CD8-positive, alpha-beta memory T cell (primary cell): ENCODE data around the gene PARP4. TPM values are rescaled to one million over a fixed set of nuclear protein-coding genes. Genes with fewer than 3 reads are reported as not detected.
"Not testable (repeated sequence)": the region's sequence is repeated elsewhere in the genome, so short reads cannot be mapped to it uniquely, and the experiment has no call there.

ENCODE experiments used
- CTCF ChIA-PET: fragments of 350-600 bp; sonication (Branson Sonifier 250); formaldehyde crosslinking; loops from one replicate; lab custom pipeline; 2021; ENCODE audit warnings: antibody characterized with exemption; lab: Charles Lee
- POLR2A ChIA-PET: fragments of 350-600 bp; sonication (Branson Sonifier 250); formaldehyde crosslinking; loops from one replicate; lab custom pipeline; 2021; ENCODE audit warnings: antibody characterized with exemption; lab: Charles Lee
- DNase-seq, 5 donors: peaks; one replicate each; pipeline versions ENCODE4 v3.0.0 to v3.0.0-alpha.2; 2020 to 2022; ENCODE audit warnings: mixed read lengths in 1 of 5
- H3K27ac ChIP-seq: one replicate; pipeline ENCODE4 v1.7.0; 2013; ENCODE audit warnings: low read depth, mild to moderate bottlenecking, low read length, moderate library complexity
- H3K27me3 ChIP-seq: 2 replicates; pipeline ENCODE4 v1.7.0; 2013; ENCODE audit warnings: low read length, mild to moderate bottlenecking; ENCODE audit not compliant: insufficient read depth, poor library complexity, severe bottlenecking
- H3K36me3 ChIP-seq: 2 replicates; pipeline ENCODE4 v1.7.0; 2013; ENCODE audit warnings: mild to moderate bottlenecking, low read length, moderate library complexity; ENCODE audit not compliant: insufficient read depth
- H3K4me1 ChIP-seq: 2 replicates; pipeline ENCODE4 v1.7.0; 2013; ENCODE audit warnings: mild to moderate bottlenecking, low read length, moderate library complexity; ENCODE audit not compliant: insufficient read depth
- H3K4me3 ChIP-seq: 2 replicates; pipeline ENCODE4 v1.7.0; 2013; ENCODE audit warnings: mild to moderate bottlenecking, low read length
- H3K9me3 ChIP-seq: 2 replicates; pipeline ENCODE4 v1.7.0; 2013; ENCODE audit warnings: mild to moderate bottlenecking, low read length
- H3K27ac Mint-ChIP-seq, 8 donors: one replicate each; pipeline ENCODE4 v1.8.0; 2020 to 2021; ENCODE audit warnings: mixed read lengths in 8 of 8, mild to moderate bottlenecking in 6 of 8, inconsistent platforms in 3 of 8, moderate library complexity in 3 of 8
- H3K27me3 Mint-ChIP-seq, 2 donors: one replicate each; pipeline ENCODE4 v1.8.0; 2020 to 2021; ENCODE audit warnings: mixed read lengths in 2 of 2, mild to moderate bottlenecking in 1 of 2, moderate library complexity in 1 of 2
- H3K36me3 Mint-ChIP-seq, 3 donors: one replicate each; pipeline ENCODE4 v1.8.0; 2020 to 2021; ENCODE audit warnings: mixed read lengths in 3 of 3, inconsistent platforms in 1 of 3, mild to moderate bottlenecking in 1 of 3
- H3K4me1 Mint-ChIP-seq, 3 donors: one replicate each; pipeline ENCODE4 v1.8.0; 2020 to 2021; ENCODE audit warnings: mixed read lengths in 3 of 3, inconsistent platforms in 1 of 3, mild to moderate bottlenecking in 1 of 3
- H3K4me3 Mint-ChIP-seq, 7 donors: one replicate each; pipeline ENCODE4 v1.8.0; 2020 to 2021; ENCODE audit warnings: mixed read lengths in 7 of 7, mild to moderate bottlenecking in 6 of 7, moderate library complexity in 4 of 7, inconsistent platforms in 2 of 7
- H3K9me3 Mint-ChIP-seq, 5 donors: one replicate each; pipeline ENCODE4 v1.8.0; 2020 to 2022; ENCODE audit warnings: mixed read lengths in 5 of 5, mild to moderate bottlenecking in 3 of 5, moderate library complexity in 2 of 5, inconsistent platforms in 1 of 5
- polyA plus RNA-seq: library from polyadenylated mRNA; unstranded; fragments of 300-500 nt; fragmentation: Illumina TruSeq; gene quantifications from one replicate; pipeline ENCODE4 v1.2.3, GENCODE V29; 2021
- total RNA-seq, 2 experiments: library from RNA; stranded (reverse); gene quantifications; one replicate each; pipeline ENCODE4 v1.2.3, GENCODE V29; 2021

The PARP4 gene
- total and polyA plus RNA-seq, 3 experiments from 2014 or later = 37.4 to 59.7 (median 38.7) TPM

DNA sequence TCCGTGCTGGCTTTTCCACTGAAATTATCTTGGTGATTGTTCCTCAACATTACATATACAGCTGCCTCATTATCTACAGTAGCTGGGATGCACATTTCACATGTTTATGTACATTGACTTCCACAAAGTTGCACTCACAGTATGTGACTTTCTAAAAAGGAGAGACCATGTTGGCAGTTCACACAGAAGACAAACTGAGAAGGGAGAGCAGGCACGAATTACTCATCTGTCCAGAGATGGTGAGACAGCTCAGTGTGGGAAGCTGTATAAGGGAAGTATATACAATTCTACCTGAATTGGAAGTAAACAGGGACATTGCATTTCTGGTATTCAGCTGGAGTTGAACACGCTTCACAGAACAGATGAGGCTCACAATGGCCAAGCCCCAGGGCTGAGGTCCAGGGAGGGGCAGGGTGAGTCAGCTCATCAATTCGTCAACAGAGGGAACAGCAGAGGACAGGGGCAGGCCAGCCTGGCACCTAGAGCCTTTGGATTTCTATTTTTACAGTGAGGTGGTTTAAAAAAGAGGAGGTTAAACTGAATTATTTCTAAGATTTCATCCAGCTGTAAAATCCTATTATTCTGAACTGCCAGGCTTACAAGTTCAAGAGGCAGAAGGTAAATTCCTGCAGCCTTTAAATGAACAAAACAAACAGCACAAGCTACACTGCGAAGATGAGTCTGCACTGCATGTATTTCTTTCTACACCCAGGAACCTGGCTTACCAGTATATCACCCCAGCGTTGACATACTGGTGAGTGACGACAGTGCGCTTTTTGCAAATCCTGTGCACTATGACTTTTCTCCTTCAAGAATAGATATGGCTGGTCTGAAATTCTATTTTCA, 9.8 kb downstream of the PARP4 start:
- Mint-ChIP-seq H3K9me3 (no peaks in the 10 kb centered on the region), H3K27ac (peak overlapping the region in 7 of 8 donors; percentile 5 to 77 (median 49)), H3K4me1 (peaks cover 26 to 36% (median 30%) of the 10 kb centered on the region in 3 donors), H3K36me3 (peaks cover 4 to 64% (median 21%) of the 10 kb centered on the region in 3 donors), H3K4me3 (no peak overlapping the region), H3K27me3 (no peaks in the 10 kb centered on the region)
- DNase-seq = no peak
- no peak overlapping the region for H3K27ac ChIP-seq
- no peaks in the 10 kb centered on the region for H3K4me1 ChIP-seq
- POLR2A ChIA-PET = interaction anchor here (0.5 kb wide), 1 partner anchor 566 kb away, joined by 4 read pairs; no protein-coding TSS in a partner anchor
- H3K9me3 ChIP-seq = no peaks in the 10 kb centered on the region
- CTCF ChIA-PET = no interaction called here
- H3K27me3 ChIP-seq = no peaks in the 10 kb centered on the region
- peaks cover 4% of the 10 kb centered on the region for H3K36me3 ChIP-seq
- no peak overlapping the region for H3K4me3 ChIP-seq

DNA sequence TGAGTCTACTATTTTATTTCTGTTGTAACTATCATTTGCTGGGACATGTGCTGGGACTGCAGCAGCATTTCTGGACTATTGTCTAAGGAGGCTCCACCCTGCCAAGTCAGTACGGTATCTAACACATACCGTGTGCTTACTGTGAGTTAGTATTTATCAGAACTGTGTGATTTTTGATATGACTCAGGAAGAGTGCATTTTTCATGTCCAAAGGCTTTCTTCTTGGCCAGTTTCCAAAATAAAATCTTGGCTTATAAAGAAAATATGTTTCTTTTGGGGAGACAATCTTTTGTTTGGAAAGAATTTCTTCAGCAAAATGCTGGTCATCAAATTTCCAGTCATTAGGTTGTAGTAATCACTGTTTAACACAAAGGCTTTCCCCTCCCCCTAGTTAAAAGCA, 11.6 kb downstream of the PARP4 start:
- Mint-ChIP-seq H3K9me3 (no peaks in the 10 kb centered on the region), H3K36me3 (peaks cover 0 to 70% (median 26%) of the 10 kb centered on the region in 3 donors), H3K27me3 (no peaks in the 10 kb centered on the region), H3K4me3 (no peak overlapping the region), H3K4me1 (peaks cover 20 to 30% (median 24%) of the 10 kb centered on the region in 3 donors), H3K27ac (peak overlapping the region in 4 of 8 donors; percentile 54 to 79 (median 66))
- Histone ChIP-seq H3K9me3 (no peaks in the 10 kb centered on the region), H3K36me3 (peaks cover 12% of the 10 kb centered on the region), H3K27me3 (no peaks in the 10 kb centered on the region), H3K4me3 (no peak overlapping the region), H3K4me1 (no peaks in the 10 kb centered on the region), H3K27ac (no peak overlapping the region)
- DNase-seq = no peak
- POLR2A ChIA-PET = no interaction called here
- CTCF ChIA-PET = no interaction called here

DNA sequence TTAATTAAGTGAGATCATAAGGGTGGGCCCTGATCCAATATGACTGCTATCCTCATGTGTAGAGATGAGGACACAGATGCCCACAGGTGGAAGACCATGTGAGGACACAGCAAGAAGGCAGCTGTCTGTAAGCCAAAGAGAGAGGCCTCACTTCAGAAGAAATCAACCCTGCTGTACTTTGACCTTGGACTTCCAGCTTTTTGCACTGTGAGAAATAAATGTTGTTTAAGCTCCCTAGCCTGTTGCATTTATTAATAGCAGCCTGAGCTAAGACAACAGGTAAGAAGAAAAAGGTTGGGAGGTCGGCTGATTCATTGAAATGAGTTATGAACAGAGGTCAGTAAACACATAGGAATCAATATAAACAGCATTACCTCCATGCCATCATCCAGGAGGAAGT, 14.8 kb downstream of the PARP4 start:
- Mint-ChIP-seq H3K4me1 (peaks cover 12 to 14% (median 12%) of the 10 kb centered on the region in 3 donors), H3K4me3 (no peak overlapping the region), H3K36me3 (peaks cover 10 to 81% (median 34%) of the 10 kb centered on the region in 3 donors), H3K27me3 (no peaks in the 10 kb centered on the region), H3K27ac (no peak overlapping the region), H3K9me3 (no peaks in the 10 kb centered on the region)
- no peaks in the 10 kb centered on the region for H3K4me1 ChIP-seq
- no peaks in the 10 kb centered on the region for H3K9me3 ChIP-seq
- CTCF ChIA-PET = no interaction called here
- POLR2A ChIA-PET = no interaction called here
- H3K27me3 ChIP-seq = no peaks in the 10 kb centered on the region
- DNase-seq = no peak
- no peak overlapping the region for H3K4me3 ChIP-seq
- no peak overlapping the region for H3K27ac ChIP-seq
- peaks cover 38% of the 10 kb centered on the region for H3K36me3 ChIP-seq

DNA sequence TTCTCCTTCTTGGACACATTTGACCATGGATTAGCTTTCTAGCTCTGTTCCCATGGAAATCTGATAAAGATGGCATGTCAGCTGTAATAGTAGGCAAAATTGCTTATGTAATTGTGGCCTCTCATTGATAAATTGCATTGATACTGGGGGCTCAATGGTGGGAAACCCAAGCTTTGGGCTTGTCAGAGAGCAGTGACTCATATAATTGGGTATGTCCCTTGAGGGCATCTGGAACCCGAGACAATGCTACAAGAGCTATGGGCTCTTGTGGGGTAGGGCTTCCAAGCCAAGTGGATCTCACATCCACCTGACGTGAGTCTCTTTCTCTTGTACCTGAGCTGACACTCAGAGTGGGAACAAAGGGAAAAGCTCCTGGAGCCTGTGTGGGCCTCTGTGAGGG, 16.3 kb downstream of the PARP4 start:
- POLR2A ChIA-PET, H3K27ac ChIP-seq, H3K27ac Mint-ChIP-seq, H3K9me3 ChIP-seq, H3K27me3 Mint-ChIP-seq, H3K4me3 ChIP-seq, CTCF ChIA-PET, H3K4me3 Mint-ChIP-seq, H3K9me3 Mint-ChIP-seq, DNase-seq, H3K27me3 ChIP-seq, H3K4me1 Mint-ChIP-seq, H3K4me1 ChIP-seq: not testable (repeated sequence)
- peaks cover 49% of the 10 kb centered on the region for H3K36me3 ChIP-seq
- H3K36me3 Mint-ChIP-seq = peaks cover 10 to 85% (median 33%) of the 10 kb centered on the region in 3 donors

DNA sequence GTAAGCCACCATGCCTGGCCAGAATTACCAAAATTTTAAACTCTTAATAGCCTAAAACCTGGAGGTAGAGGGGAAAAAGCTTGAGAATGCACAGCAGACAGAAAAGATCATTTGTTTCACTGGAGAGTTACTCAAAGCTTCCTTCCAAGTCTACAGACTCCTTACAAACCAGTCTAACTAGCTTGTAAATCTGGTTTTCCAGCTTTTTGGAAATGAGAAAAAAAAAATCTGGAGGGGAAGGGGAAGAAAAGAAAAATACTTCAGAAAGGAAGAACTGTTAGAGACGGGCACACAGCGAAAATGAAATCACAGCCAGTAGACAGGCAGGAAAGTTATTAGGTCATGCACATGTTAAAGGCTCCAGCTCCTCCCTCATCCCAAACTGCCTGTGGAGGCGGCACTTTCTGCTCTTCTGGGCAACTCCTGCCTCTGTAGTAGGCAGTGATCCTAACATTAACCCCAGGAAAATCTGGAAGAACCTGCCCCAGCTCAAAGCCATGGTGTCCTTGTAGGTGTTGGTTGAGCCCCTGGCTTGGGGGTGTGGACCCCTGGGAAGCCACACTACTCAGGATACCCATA, 17.3 kb downstream of the PARP4 start:
- Histone ChIP-seq H3K27ac (no peak overlapping the region), H3K36me3 (peaks cover 52% of the 10 kb centered on the region), H3K4me3 (no peak overlapping the region), H3K4me1 (no peaks in the 10 kb centered on the region), H3K9me3 (no peaks in the 10 kb centered on the region), H3K27me3 (no peaks in the 10 kb centered on the region)
- Mint-ChIP-seq H3K27me3 (no peaks in the 10 kb centered on the region), H3K4me3 (no peak overlapping the region), H3K9me3 (no peaks in the 10 kb centered on the region), H3K27ac (peak overlapping the region in 1 of 8 donors; percentile 42), H3K36me3 (peaks cover 10 to 87% (median 30%) of the 10 kb centered on the region in 3 donors), H3K4me1 (peaks cover 0 to 2% (median 0%) of the 10 kb centered on the region in 3 donors)
- ChIA-PET POLR2A (no interaction called here), CTCF (no interaction called here)
- DNase-seq = no peak

DNA sequence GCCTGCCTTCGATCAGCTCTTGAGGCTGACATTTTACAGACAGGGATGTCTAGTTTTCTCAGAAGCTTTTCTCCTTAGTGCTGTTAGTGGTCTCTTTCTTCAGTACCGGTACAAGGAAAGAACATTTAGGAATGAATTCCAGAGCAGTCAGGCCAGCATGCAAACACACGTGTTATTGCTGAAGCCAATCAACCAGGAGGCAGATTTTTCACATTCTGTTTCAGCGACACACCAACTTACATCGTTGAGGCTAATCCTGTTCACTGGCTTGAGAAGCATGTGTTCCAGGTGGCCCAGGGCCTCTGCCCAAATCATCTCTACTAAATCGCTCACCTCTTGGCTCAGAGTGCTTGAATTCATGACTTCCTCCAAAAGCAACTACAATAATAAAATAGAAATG, 19.2 kb downstream of the PARP4 start:
- Histone ChIP-seq H3K9me3 (no peaks in the 10 kb centered on the region), H3K36me3 (peaks cover 60% of the 10 kb centered on the region), H3K27me3 (no peaks in the 10 kb centered on the region), H3K4me3 (no peak overlapping the region), H3K4me1 (no peaks in the 10 kb centered on the region), H3K27ac (no peak overlapping the region)
- CTCF ChIA-PET = no interaction called here
- POLR2A ChIA-PET = no interaction called here
- Mint-ChIP-seq H3K4me1 (no peaks in the 10 kb centered on the region), H3K9me3 (no peaks in the 10 kb centered on the region), H3K4me3 (no peak overlapping the region), H3K36me3 (peaks cover 23 to 93% (median 40%) of the 10 kb centered on the region in 3 donors), H3K27ac (peak overlapping the region in 2 of 8 donors; percentile 41 to 52), H3K27me3 (no peaks in the 10 kb centered on the region)
- DNase-seq = no peak

DNA sequence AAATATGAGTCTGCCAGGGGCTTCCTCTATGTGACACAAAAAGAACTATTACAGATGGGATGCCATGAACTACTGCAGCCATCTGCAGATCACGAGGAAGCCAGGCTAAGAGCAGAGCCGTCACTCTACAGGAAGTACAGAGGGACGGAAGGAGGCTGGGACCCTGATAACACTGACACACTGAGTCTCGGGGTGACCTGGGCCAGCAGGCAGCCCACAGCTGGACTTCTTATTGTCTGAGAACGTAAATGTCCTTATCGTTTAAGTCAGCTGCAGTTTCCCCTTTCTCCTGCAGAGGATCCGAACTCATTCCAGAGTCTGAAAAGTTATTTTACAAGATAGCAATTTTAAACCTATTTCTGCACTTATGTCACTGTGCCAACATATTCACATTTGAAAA, 20.7 kb downstream of the PARP4 start:
- Mint-ChIP-seq H3K9me3 (peaks cover 0 to 3% (median 0%) of the 10 kb centered on the region in 5 donors), H3K27ac (peak overlapping the region in 1 of 8 donors; percentile 82), H3K4me3 (no peak overlapping the region), H3K27me3 (no peaks in the 10 kb centered on the region), H3K36me3 (peaks cover 26 to 89% (median 36%) of the 10 kb centered on the region in 3 donors), H3K4me1 (no peaks in the 10 kb centered on the region)
- Histone ChIP-seq H3K4me3 (no peak overlapping the region), H3K4me1 (no peaks in the 10 kb centered on the region), H3K27ac (no peak overlapping the region), H3K36me3 (peaks cover 52% of the 10 kb centered on the region), H3K27me3 (no peaks in the 10 kb centered on the region), H3K9me3 (no peaks in the 10 kb centered on the region)
- no peak for DNase-seq
- ChIA-PET POLR2A (no interaction called here), CTCF (no interaction called here)

DNA sequence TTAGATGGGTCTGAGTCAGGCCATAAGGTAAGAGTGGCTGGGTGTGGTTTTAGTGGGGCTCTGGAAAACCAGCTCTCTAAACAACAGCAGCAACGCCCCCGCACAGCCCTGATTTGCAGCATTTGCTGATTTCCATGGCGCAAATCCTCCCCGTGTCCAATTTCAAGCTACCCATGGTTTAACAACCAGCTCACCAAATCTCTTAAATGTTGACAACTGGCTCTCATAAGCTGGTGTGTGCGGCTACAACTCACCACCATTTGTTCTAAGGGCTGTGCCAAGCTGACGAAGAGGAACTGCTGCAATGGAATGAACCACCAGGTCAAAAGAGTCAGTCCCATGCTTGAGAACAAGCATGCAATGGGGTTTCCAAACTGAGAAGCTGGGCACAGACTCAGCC, 22.9 kb downstream of the PARP4 start:
- H3K4me1 Mint-ChIP-seq = no peaks in the 10 kb centered on the region
- DNase-seq = no peak
- no peaks in the 10 kb centered on the region for H3K27me3 Mint-ChIP-seq
- H3K9me3 Mint-ChIP-seq = peaks cover 0 to 3% (median 0%) of the 10 kb centered on the region in 5 donors
- no peak overlapping the region for H3K4me3 Mint-ChIP-seq
- ChIA-PET POLR2A (no interaction called here), CTCF (no interaction called here)
- Histone ChIP-seq H3K4me1 (no peaks in the 10 kb centered on the region), H3K27ac (no peak overlapping the region), H3K9me3 (no peaks in the 10 kb centered on the region), H3K27me3 (no peaks in the 10 kb centered on the region), H3K4me3 (no peak overlapping the region), H3K36me3 (peaks cover 42% of the 10 kb centered on the region)
- H3K27ac Mint-ChIP-seq = no peak overlapping the region
- H3K36me3 Mint-ChIP-seq = peaks cover 26 to 89% (median 32%) of the 10 kb centered on the region in 3 donors
